ENCODE results near the gene OR7A5.

DNA sequence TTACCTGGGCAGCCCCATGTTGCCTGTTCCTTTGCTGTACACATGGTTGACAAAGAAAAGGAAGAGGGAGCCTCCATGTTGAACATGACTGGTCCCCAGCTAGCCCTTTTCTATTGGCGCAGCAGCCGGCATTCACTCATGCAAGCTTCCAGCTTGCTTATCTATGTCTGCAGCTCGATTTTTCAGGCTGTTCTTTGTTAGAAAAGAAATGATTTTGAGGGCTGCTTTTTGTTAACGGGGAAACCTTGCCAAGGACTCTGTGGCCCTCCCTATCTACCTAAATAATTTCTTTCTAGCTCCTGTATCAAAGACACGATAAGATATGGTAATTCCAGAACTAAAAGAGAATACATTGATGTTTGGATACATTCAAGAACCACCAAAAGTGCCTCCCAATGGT is 36.2 kb downstream of the OR7A5 start:
- no peak for TF ChIP-seq YY1 (IDR thresholded peaks at IDR 0.05)
- TF ChIP-seq, protein P1, sequence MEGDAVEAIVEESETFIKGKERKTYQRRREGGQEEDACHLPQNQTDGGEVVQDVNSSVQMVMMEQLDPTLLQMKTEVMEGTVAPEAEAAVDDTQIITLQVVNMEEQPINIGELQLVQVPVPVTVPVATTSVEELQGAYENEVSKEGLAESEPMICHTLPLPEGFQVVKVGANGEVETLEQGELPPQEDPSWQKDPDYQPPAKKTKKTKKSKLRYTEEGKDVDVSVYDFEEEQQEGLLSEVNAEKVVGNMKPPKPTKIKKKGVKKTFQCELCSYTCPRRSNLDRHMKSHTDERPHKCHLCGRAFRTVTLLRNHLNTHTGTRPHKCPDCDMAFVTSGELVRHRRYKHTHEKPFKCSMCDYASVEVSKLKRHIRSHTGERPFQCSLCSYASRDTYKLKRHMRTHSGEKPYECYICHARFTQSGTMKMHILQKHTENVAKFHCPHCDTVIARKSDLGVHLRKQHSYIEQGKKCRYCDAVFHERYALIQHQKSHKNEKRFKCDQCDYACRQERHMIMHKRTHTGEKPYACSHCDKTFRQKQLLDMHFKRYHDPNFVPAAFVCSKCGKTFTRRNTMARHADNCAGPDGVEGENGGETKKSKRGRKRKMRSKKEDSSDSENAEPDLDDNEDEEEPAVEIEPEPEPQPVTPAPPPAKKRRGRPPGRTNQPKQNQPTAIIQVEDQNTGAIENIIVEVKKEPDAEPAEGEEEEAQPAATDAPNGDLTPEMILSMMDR (IDR thresholded peaks at IDR 0.05; ENCODE audit: low read depth, low read length, missing input control), result no peak
- TF ChIP-seq, protein P2, sequence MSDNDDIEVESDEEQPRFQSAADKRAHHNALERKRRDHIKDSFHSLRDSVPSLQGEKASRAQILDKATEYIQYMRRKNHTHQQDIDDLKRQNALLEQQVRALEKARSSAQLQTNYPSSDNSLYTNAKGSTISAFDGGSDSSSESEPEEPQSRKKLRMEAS (IDR thresholded peaks at IDR 0.05), result no peak
- TF ChIP-seq RAD21 (IDR thresholded peaks at IDR 0.05), result no peak
- TF ChIP-seq, protein P3, sequence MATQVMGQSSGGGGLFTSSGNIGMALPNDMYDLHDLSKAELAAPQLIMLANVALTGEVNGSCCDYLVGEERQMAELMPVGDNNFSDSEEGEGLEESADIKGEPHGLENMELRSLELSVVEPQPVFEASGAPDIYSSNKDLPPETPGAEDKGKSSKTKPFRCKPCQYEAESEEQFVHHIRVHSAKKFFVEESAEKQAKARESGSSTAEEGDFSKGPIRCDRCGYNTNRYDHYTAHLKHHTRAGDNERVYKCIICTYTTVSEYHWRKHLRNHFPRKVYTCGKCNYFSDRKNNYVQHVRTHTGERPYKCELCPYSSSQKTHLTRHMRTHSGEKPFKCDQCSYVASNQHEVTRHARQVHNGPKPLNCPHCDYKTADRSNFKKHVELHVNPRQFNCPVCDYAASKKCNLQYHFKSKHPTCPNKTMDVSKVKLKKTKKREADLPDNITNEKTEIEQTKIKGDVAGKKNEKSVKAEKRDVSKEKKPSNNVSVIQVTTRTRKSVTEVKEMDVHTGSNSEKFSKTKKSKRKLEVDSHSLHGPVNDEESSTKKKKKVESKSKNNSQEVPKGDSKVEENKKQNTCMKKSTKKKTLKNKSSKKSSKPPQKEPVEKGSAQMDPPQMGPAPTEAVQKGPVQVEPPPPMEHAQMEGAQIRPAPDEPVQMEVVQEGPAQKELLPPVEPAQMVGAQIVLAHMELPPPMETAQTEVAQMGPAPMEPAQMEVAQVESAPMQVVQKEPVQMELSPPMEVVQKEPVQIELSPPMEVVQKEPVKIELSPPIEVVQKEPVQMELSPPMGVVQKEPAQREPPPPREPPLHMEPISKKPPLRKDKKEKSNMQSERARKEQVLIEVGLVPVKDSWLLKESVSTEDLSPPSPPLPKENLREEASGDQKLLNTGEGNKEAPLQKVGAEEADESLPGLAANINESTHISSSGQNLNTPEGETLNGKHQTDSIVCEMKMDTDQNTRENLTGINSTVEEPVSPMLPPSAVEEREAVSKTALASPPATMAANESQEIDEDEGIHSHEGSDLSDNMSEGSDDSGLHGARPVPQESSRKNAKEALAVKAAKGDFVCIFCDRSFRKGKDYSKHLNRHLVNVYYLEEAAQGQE (IDR thresholded peaks at IDR 0.05), result no peak
- TF ChIP-seq RXRA (IDR thresholded peaks at IDR 0.05), result no peak
- no peak for TF ChIP-seq TAF1 (conservative IDR thresholded peaks at IDR 0.05)
